ENCODE measurements around the gene SERTAD4. TPM values are rescaled to one million over a fixed set of nuclear protein-coding genes. Genes with fewer than 3 reads are reported as not detected.
A peak's percentile ranks its signal among the peaks of the same experiment; 100 is the strongest.

Gene SERTAD4
- total and polyA plus RNA-seq, 10 of the 15 experiments (the other 5 are each of a cell fraction or from before 2014, with no cell fraction given), result not detected

DNA sequence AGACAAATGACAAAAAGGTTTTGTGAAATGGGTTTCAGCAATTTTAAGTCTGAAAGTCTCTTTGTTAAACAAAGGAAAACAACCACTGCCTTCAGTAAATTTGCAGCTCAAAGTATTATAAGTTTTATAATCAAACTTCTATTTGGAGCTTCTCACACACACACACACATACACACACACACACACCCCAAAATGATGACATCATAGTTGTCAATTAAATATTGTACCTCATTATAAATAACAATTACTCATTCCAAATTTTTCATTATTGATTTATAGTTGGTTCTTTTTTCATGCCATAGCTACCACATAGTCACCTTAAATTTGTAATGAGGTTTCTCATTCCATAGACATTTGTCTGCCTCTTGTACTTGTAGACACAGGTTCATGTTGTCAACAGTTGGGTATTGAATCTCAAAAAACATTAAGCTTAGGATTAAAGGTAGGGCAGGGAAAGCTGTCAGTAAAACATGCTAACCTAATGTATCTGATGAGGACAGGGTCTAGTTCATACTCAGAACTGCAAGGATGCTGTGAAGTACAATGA is 2.4 kb upstream of the SERTAD4 start:
- H3K79me2 ChIP-seq (ENCODE audit: control insufficient read depth, insufficient read depth, low read length), result no peaks in the 10 kb centered on the region
- ATAC-seq (no peak), DNase-seq (ENCODE audit: low read depth, low spot score) (no peak), FAIRE-seq (no peak)
- BruUV-seq (replicated peaks), result no TSS peak
- intact Hi-C loops (cut with micrococcal nuclease; ENCODE audit: unreplicated experiment), result no loop called here
- no peak overlapping the region for H2AFZ ChIP-seq (ENCODE audit: control insufficient read depth, low read depth, low read length)
- SMC1A ChIA-PET (ENCODE audit: uncharacterized antibody, unreplicated experiment), result interaction anchor here (1.1 kb wide), 1 partner anchor 8 kb away, joined by 3 read pairs; no protein-coding TSS in a partner anchor
- H3K4me1 ChIP-seq (ENCODE audit: control insufficient read depth, insufficient read depth, low read length), result no peaks in the 10 kb centered on the region
- POLR2A ChIA-PET, result no interaction called here
- CTCF ChIA-PET, result interaction anchor here (0.6 to 0.8 kb wide), 2 partner anchors 9 to 14 kb away, joined by 3 read pairs; no protein-coding TSS in a partner anchor
- no peak overlapping the region for H3K4me2 ChIP-seq (ENCODE audit: control insufficient read depth, insufficient read depth)
- TF ChIP-seq ATF7 (IDR thresholded peaks at IDR 0.05; ENCODE audit: low read depth) (peak; percentile 55), IKZF1 (conservative IDR thresholded peaks at IDR 0.05) (no peak), BCL11A (IDR thresholded peaks at IDR 0.05; ENCODE audit: low read depth, low read length) (no peak)
- peaks cover 8 to 9% of the 10 kb centered on the region in 2 experiments for H3K27me3 ChIP-seq (replicated peaks in 1 of 2; ENCODE audit: control insufficient read depth in 2 of 2, insufficient read depth in 2 of 2, low read length in 1 of 2)
- no peak overlapping the region for H3K9ac ChIP-seq (ENCODE audit: control insufficient read depth, insufficient read depth, low read length)
- H3K36me3 ChIP-seq (ENCODE audit: control insufficient read depth in 2 of 2, insufficient read depth in 2 of 2, low read length in 1 of 2), result no peaks in the 10 kb centered on the region
- RAD21 ChIA-PET (ENCODE audit: unreplicated experiment), result no interaction called here
- in situ Hi-C loops (cut with MboI), result no loop called here
- H3K4me3 ChIP-seq, result no peak overlapping the region
- no peak overlapping the region for H3K27ac ChIP-seq (ENCODE audit: control insufficient read depth, insufficient read depth)
- no peaks in the 10 kb centered on the region for H3K9me3 ChIP-seq (replicated peaks; ENCODE audit: control insufficient read depth, insufficient read depth, low read length)
- no peaks in the 10 kb centered on the region for H4K20me1 ChIP-seq (ENCODE audit: control insufficient read depth, insufficient read depth)

DNA sequence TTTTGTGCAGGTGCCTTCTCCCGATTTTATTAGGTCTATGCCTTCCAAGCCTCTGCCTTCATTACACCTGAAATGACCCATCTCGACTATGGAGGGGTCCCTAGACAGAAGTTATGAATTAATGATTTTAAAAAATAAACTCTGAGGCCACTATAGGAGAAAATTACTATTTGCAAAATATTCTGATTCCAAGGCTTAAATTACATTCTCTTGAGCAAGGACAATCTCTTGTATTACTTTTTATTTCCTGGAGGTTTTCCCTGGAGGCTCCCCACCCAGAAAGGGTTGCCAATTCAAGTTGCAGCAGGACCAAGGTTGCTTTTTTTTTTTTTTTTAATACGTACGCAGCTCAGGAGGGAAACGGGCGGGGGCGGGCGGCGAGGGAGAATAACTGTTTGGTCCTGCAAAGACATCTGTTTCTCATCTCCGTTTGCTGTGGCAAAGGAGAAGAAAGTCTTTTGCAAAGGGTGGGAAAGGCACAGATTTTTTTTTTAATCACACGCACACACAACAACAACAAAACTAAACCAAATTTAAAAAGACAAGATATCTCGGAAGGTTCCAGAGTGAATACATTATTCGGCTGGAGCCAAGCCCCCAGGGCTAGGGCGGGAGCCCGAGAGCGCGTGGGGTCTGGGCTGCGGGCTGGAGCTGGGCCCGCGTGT is 618 bp upstream of the SERTAD4 start:
- 0% methylated on average over 7 of the region's 20 CpGs for WGBS (ENCODE audit: insufficient coverage, insufficient replicate concordance, low lambda C conversion rate, missing lambda C conversion rate)
- Histone ChIP-seq H4K20me1 (ENCODE audit: control insufficient read depth, insufficient read depth) (no peaks in the 10 kb centered on the region), H3K27ac (ENCODE audit: control insufficient read depth, insufficient read depth) (no peak overlapping the region), H3K9ac (ENCODE audit: control insufficient read depth, insufficient read depth, low read length) (no peak overlapping the region), H3K36me3 (ENCODE audit: control insufficient read depth in 2 of 2, insufficient read depth in 2 of 2, low read length in 1 of 2) (no peaks in the 10 kb centered on the region), H3K4me1 (ENCODE audit: control insufficient read depth, insufficient read depth, low read length) (no peaks in the 10 kb centered on the region), H3K79me2 (ENCODE audit: control insufficient read depth, insufficient read depth, low read length) (no peaks in the 10 kb centered on the region), H3K4me3 (no peak overlapping the region), H3K4me2 (ENCODE audit: control insufficient read depth, insufficient read depth) (no peak overlapping the region), H3K27me3 (replicated peaks in 1 of 2; ENCODE audit: control insufficient read depth in 2 of 2, insufficient read depth in 2 of 2, low read length in 1 of 2) (peaks cover 8 to 9% of the 10 kb centered on the region in 2 experiments), H2AFZ (ENCODE audit: control insufficient read depth, low read depth, low read length) (no peak overlapping the region), H3K9me3 (replicated peaks; ENCODE audit: control insufficient read depth, insufficient read depth, low read length) (no peaks in the 10 kb centered on the region)
- SMC1A ChIA-PET (ENCODE audit: uncharacterized antibody, unreplicated experiment), result no interaction called here
- in situ Hi-C loops (cut with MboI) (no loop called here), intact Hi-C loops (cut with micrococcal nuclease; ENCODE audit: unreplicated experiment) (no loop called here)
- DNase-seq (ENCODE audit: low read depth, low spot score) (no peak), ATAC-seq (no peak), FAIRE-seq (no peak)
- POLR2A ChIA-PET, result no interaction called here
- no TSS peak for BruUV-seq (replicated peaks)
- RAD21 ChIA-PET (ENCODE audit: unreplicated experiment), result no interaction called here
- CTCF ChIA-PET, result no interaction called here
- TF ChIP-seq ZNF622 (IDR thresholded peaks at IDR 0.05) (no peak), RUNX3 (IDR thresholded peaks at IDR 0.05; ENCODE audit: low read length) (no peak), MYC (IDR thresholded peaks at IDR 0.05; ENCODE audit: insufficient read depth, insufficient read length, insufficient replicate concordance, low read length, severe bottlenecking) (no peak), ASH2L (IDR thresholded peaks at IDR 0.05; ENCODE audit: borderline replicate concordance, low read depth) (no peak), PAX8 (IDR thresholded peaks at IDR 0.05) (no peak), MTA2 (IDR thresholded peaks at IDR 0.05; ENCODE audit: low read depth) (no peak), TARDBP (IDR thresholded peaks at IDR 0.05; ENCODE audit: borderline replicate concordance) (no peak), PAX5 (IDR thresholded peaks at IDR 0.05; ENCODE audit: borderline replicate concordance, low read depth, low read length) (no peak), FOS (IDR thresholded peaks at IDR 0.05; ENCODE audit: borderline replicate concordance, extremely low read depth, insufficient read length) (no peak), CREB1 (IDR thresholded peaks at IDR 0.05; ENCODE audit: low read depth) (no peak)
- TF ChIP-seq, protein P1, sequence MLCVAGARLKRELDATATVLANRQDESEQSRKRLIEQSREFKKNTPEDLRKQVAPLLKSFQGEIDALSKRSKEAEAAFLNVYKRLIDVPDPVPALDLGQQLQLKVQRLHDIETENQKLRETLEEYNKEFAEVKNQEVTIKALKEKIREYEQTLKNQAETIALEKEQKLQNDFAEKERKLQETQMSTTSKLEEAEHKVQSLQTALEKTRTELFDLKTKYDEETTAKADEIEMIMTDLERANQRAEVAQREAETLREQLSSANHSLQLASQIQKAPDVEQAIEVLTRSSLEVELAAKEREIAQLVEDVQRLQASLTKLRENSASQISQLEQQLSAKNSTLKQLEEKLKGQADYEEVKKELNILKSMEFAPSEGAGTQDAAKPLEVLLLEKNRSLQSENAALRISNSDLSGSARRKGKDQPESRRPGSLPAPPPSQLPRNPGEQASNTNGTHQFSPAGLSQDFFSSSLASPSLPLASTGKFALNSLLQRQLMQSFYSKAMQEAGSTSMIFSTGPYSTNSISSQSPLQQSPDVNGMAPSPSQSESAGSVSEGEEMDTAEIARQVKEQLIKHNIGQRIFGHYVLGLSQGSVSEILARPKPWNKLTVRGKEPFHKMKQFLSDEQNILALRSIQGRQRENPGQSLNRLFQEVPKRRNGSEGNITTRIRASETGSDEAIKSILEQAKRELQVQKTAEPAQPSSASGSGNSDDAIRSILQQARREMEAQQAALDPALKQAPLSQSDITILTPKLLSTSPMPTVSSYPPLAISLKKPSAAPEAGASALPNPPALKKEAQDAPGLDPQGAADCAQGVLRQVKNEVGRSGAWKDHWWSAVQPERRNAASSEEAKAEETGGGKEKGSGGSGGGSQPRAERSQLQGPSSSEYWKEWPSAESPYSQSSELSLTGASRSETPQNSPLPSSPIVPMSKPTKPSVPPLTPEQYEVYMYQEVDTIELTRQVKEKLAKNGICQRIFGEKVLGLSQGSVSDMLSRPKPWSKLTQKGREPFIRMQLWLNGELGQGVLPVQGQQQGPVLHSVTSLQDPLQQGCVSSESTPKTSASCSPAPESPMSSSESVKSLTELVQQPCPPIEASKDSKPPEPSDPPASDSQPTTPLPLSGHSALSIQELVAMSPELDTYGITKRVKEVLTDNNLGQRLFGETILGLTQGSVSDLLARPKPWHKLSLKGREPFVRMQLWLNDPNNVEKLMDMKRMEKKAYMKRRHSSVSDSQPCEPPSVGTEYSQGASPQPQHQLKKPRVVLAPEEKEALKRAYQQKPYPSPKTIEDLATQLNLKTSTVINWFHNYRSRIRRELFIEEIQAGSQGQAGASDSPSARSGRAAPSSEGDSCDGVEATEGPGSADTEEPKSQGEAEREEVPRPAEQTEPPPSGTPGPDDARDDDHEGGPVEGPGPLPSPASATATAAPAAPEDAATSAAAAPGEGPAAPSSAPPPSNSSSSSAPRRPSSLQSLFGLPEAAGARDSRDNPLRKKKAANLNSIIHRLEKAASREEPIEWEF (IDR thresholded peaks at IDR 0.05; ENCODE audit: insufficient replicate concordance, low read depth, low read length), result no peak
